ENCODE results near the gene SEMA4G. TPM values are rescaled to one million over a fixed set of nuclear protein-coding genes. Genes with fewer than 3 reads are reported as not detected.

SEMA4G gene
- total and polyA plus RNA-seq, 2 of the 13 experiments (the other 11 are each of a cell fraction or from before 2014, with no cell fraction given) = 46.2 to 207 TPM

GRCh38 chr10:100997360-100998182 lies 28.3 kb downstream of the SEMA4G start (continued):
- TF ChIP-seq PBX2 (CRISPR knock-in tag; IDR thresholded peaks at IDR 0.05) (no peak), GABPB1 (CRISPR knock-in tag; IDR thresholded peaks at IDR 0.05) (peak; percentile 73), ZKSCAN8 (CRISPR knock-in tag; IDR thresholded peaks at IDR 0.05; ENCODE audit: borderline replicate concordance) (no peak), HNRNPL (IDR thresholded peaks at IDR 0.05; ENCODE audit: low read depth, low read length) (0 out of 2 replicates have a peak, but pooled peaks have one; percentile 57), ZNF441 (CRISPR knock-in tag; IDR thresholded peaks at IDR 0.05; ENCODE audit: borderline replicate concordance) (no peak), SMYD3 (CRISPR knock-in tag; IDR thresholded peaks at IDR 0.05) (no peak), SAFB2 (CRISPR knock-in tag; IDR thresholded peaks at IDR 0.05; ENCODE audit: borderline replicate concordance, low read depth) (peak; percentile 14; the same call in 1 of the 2 replicates), ZNF713 (CRISPR knock-in tag; IDR thresholded peaks at IDR 0.05) (no peak), NFE2L2 (IDR thresholded peaks at IDR 0.05; ENCODE audit: low read length) (no peak), ELF3 (CRISPR knock-in tag; IDR thresholded peaks at IDR 0.05) (peak; percentile 40; the same call in 1 of the 2 replicates), TCF7L2 (IDR thresholded peaks at IDR 0.05; ENCODE audit: low read depth, low read length) (no peak), ZBTB7B (CRISPR knock-in tag; IDR thresholded peaks at IDR 0.05) (peak; percentile 57; the same call in 1 of the 2 replicates), ZNF407 (CRISPR knock-in tag; IDR thresholded peaks at IDR 0.05; ENCODE audit: not compliant biosample characterization) (no peak), ZNF577 (CRISPR knock-in tag; IDR thresholded peaks at IDR 0.05; ENCODE audit: borderline replicate concordance, low read depth) (no peak), EP300 (IDR thresholded peaks at IDR 0.05; ENCODE audit: low read depth in 2 of 2, low read length in 2 of 2) (no peak), EP300 (CRISPR knock-in tag; IDR thresholded peaks at IDR 0.05; ENCODE audit: borderline replicate concordance) (no peak), TEAD3 (CRISPR knock-in tag; optimal IDR thresholded peaks at IDR 0.05; ENCODE audit: borderline replicate concordance) (no peak), ZNF317 (CRISPR knock-in tag; IDR thresholded peaks at IDR 0.05) (no peak), HHEX (CRISPR knock-in tag; IDR thresholded peaks at IDR 0.05) (no peak), MED1 (CRISPR knock-in tag; IDR thresholded peaks at IDR 0.05) (peak; percentile 68; the same call in 1 of the 2 replicates), ZNF30 (CRISPR knock-in tag; IDR thresholded peaks at IDR 0.05) (no peak)
